GM19463 (cell line): ENCODE results near the gene TCTN3.
"Not testable (repeated sequence)": the region's sequence is repeated elsewhere in the genome, so short reads cannot be mapped to it uniquely, and the experiment has no call there.

Source experiments
- ATAC-seq: cut with Tn5 transposase; IDR thresholded peaks from one replicate; pipeline ENCODE4 v1.9.1; 2021; ENCODE audit warnings: mild to moderate bottlenecking, moderate library complexity; ENCODE audit not compliant: unreplicated experiment

Gene TCTN3

DNA sequence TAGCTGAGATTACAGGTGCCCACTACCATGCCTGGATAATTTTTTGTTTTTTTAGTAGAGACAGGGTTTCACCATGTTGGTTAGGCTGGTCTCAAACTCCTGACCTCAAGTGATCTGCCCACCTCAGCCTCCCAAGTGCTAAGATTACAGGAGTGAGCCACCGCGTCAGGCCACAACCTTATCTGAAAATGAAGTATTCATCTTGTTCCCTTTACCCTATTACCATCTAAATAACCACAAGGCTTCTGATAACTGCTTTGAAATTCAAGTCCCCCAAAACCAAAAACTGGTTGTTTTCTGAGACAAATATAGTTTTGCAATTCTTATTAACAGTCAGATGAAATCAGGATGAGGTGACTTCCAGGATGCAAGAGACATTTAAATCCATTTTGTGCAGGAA lies 2.4 kb downstream of the TCTN3 start:
- no peak for ATAC-seq

DNA sequence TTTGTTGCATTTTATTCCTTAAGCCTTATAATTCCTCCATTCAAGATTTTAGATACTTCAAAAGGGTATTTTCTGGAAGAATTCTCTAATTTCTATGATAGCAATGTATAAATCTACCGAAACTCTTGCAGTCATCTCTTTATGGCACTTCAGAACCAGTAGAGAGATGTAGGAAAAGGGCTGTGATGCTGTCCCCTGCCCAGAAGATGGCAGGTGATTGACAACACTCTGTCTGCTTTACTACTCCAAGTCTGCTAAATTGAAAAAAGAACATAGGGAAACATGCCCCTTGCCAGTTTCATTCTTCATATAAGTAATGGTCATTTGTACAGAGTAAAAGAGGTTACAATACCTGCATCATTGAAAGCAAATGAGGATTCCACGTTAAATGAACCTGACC lies 5.1 kb downstream of the TCTN3 start:
- no peak for ATAC-seq

DNA sequence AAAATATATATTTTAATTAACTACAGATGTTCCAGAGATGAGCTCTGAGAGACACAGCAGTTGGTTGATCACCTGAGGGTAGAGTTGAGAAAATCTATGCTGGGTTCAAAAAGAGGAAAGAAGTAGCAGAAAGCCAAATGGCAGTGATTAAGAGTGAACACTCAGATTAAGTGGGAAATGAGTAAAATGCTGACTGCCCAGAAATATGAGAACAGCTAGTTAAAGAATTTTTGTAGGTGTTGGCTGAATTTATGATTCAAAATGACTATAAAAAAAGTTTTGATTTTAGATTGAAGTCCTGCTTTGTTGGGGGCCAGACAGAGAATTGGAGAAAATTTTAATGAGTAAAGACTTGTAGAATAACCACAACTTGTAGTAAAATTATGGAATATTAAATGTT lies 9.8 kb downstream of the TCTN3 start:
- no peak for ATAC-seq

DNA sequence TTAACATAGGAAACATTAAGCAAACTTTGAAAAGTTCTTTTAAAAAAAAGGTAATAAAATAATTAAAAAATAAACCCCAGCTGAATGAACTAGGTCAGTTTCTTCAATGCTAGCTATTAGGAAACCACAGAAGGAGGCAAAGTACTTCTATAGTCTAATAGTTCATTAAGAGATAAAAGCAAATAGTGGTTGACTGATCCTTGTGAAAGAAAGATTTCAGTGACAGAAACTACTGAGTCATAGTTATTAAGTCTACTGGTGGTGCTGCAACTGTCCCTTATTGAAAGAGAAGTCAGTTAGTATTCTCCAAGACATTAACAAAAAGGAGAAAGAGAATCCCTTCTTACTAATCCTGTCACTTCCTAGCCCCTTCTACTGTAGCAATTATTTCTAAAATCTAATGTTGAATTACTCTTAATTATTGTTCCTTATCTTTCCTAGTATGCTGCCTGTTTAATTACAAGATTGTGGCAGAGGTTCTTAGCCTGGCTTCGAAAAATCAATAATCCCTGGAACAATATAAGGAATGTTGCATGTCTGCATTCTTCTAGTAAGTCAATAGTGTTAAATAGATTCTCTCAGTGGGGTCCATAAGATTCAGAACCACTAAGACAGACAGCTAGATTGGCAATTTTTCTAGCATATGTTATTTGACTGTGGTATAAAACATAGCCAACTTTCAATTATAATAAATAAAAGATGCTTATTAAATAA lies 18.2 kb downstream of the TCTN3 start:
- ATAC-seq = no peak

DNA sequence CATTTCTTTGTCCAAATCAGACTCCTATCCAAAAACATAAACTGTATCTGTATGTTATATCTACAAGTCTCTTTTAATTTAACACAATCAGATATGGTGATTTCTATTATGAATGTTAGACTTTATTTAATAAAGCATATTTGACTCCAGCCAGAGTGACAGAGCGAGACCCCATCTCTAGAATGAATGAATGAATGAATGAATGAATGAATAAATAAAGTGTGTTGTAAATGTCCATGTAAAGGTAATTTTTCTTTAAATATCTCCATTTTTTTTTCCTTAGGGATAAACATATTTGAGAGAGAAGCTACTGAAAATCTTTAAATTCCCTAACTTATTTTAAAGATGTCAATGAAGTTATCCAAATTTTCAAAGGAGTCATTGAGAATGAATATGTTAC lies 19.1 kb downstream of the TCTN3 start:
- no peak for ATAC-seq

DNA sequence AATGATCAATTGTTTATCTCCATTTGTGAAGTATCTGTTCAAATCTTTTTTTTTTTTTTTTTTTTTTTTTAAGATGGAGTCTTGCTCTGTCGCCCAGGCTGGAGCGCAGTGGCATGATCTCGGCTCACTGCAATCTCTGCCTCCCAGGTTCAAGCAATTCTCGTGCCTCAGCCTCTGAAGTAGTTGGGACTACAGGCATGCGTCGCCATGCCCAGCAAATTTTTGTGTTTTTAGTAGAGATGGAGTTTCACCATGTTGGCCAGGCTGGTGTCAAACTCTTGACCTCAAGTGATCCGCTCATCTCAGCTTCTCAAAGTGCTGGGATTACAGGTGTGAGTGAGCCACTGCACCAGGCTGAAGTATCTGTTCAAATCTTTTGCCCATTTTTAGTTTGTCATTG lies 21.1 kb downstream of the TCTN3 start:
- ATAC-seq = not testable (repeated sequence)

DNA sequence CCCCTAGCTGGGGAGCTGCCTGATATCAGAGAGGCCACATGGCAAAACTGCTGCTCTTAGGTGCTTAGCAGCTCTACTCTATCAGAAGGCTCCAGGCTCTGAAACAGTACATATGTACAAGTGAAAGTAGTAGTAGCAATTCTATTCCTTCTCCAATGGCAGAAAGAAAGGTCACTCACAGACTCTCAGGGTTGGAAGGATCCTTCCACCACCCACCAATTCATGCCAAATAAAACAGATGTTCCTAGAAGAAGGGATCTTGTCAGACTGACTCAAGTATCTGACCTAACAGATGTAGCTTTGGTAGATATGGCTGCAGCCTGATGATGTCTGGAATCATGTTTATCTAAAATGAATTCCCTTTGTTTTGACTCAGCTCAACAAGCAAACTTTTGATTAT lies 29.2 kb downstream of the TCTN3 start:
- ATAC-seq = no peak

DNA sequence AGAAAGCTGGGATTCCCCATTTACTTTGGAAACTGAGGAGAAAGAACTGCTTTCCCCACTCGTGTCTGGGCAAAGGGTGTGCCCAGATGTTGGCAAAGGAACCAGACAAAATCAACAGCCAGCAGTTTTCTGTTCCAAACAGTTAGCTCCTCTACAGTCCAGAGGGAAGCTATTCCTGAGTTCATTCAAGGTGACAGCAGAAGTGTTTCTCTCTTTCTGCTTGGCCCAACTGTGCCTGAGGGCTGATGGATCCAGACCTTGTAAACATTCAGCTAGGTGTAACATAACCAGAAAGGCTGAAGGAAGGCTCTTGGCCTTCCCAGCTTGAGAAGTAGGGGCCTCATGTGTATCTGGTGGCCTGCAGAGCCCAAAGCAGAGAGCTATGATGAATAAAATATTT lies 30.2 kb downstream of the TCTN3 start:
- no peak for ATAC-seq

DNA sequence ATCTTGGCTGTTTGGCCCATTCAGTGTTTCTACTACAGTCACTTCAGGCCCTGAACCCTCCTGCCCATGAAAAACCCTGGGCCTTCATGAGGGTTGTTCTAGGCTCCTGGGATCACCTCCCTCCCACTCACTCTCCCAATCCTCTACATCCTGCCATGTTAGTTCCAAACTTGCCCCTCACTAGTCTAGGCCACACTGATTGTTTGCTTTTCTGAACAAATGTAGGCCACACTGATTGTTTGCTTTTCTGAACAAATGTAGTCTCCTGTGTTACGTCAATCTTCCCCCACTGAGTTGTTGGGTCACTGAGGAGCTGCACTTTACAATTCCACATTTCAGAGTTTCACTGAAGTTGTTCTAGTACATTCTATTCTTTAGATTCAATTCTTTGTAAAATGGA lies 31.9 kb downstream of the TCTN3 start:
- no peak for ATAC-seq

DNA sequence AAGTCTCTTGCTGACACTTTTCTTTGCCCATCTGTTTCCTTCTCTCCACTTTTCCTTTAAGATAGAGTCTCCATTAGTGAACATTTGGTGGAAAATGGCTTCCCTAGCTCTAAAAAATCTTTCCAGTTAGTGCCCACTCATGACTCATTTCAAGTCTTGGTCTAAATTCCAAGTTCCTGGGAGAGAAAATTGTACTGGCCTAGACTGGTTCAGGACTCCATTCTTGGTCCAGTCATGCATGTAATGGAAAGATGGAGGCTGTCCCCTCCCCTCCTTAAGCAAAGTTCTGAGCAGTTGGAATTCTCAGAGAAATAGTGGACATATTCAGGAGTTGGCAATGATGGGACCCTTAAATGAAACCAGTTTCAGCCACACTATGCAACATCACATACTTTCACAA lies 33.4 kb downstream of the TCTN3 start:
- ATAC-seq = no peak

DNA sequence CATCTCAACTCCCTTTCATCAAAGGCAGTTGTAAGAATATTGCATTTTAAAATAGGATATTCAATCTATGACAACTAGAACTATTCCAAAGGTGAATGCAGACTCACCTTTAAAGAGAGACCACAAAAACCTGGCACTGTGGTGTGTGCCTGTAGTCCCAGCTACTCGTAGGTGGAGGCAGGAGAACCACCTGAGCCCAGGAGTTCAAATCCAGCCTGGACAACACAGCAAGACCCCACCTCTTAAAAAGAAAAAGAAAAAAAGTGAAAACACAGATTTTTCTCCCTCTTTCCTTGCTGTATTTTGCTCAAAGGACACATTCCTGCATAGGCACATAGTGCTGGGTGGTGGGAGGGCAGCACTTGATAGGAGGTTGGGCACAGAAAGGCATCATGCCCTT lies 36.5 kb downstream of the TCTN3 start:
- no peak for ATAC-seq

DNA sequence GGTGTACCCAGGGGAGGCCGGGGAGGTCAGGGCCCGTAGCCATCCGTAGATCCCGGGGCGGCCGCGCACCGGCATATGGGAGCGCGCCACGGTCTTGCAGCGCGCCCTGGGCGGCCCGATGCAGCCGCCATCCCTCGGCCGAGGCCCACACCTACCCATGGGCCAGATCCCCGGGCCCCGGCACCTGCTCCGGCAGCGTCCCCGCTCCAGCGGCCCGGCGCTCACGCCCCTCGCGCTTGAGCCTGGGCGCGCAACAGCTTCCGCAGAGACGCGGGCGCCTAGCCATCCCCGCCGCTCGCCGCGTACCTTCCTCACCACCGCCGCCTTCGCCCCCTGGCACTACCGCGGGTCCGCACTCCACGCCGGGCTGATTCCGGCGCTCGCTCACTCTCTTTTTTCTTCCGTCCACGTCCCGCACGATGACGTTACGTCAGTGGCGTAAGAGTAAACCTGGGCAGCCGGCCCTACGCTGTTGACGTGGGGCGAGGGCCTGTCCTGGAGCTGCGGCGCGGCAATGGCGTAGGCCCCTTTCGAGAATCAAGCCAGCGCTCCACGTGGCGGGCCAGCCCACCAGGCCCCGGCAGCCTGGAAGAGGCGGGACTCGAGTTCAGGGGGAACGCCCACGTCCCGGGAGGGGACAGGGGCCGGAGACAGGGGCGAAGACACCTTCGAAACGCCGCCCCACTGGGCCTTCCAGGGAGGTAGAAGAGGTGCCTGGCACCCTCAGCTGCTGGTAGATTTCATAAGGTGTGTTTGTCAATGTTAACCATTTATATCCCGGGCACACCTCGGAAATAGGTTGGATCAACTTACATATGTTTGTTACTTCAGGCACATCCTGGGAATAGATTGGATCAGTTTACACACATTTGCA lies 37.2 kb downstream of the TCTN3 start, which contains the start of gene ALDH18A1:
Gene ALDH18A1 (minus strand): TSS at position 421 of the 874 bp plus-strand sequence. CDS start 3,334 bp downstream, outside the sequence.
- peak; percentile 90 for ATAC-seq

DNA sequence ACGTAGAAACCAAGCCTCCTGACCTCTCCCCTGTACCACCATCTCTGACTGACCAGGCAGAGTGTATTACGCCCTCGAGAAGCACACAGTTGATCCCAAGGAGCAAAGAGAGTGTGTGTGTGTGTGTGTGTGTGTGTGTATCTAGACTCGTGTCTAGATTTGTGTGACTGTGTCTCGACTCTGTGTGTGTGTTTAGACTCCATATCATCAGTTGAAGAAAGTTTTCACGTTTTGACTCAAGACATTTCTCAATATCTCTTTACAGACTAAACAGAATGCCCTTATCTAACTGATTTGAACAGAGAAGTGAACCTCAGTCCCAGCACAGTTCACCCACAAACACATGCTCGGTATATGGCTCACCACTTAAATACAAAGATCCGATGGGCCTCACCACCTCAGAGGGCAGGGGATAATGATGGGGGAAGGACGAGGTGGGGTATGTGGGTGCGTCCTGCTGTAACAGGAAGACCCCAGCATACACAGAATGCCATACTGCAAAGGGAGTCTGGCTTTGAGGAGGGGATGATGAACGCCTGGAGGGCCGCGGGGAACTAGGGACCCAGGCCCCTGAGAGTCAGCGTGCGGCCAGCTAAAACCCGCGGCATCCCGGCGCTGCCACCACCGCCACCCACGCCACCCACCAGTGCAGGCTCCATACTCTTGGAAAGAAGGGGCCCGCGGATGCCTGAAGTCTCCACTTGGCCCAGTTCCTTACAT lies 38.0 kb downstream of the TCTN3 start:
- peak; percentile 5 for ATAC-seq

DNA sequence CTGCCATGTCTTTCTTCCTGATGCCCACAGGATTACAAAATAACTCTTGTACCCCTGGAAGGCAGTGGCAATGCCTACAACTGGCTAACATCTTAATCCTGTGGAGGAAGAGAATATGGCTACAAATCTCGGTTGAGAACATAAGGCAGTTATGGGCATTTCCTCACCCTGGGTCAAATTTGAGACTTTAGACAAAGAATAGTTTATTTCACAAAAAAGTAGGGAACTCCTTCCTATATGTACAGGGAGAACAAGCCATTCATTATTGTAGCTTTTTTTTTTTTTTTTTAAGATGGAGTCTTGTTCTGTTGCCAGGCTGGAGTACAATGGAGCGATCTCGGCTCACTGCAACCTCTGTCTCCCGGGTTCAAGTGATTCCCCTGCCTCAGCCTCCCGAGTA lies 39.8 kb downstream of the TCTN3 start:
- no peak for ATAC-seq

DNA sequence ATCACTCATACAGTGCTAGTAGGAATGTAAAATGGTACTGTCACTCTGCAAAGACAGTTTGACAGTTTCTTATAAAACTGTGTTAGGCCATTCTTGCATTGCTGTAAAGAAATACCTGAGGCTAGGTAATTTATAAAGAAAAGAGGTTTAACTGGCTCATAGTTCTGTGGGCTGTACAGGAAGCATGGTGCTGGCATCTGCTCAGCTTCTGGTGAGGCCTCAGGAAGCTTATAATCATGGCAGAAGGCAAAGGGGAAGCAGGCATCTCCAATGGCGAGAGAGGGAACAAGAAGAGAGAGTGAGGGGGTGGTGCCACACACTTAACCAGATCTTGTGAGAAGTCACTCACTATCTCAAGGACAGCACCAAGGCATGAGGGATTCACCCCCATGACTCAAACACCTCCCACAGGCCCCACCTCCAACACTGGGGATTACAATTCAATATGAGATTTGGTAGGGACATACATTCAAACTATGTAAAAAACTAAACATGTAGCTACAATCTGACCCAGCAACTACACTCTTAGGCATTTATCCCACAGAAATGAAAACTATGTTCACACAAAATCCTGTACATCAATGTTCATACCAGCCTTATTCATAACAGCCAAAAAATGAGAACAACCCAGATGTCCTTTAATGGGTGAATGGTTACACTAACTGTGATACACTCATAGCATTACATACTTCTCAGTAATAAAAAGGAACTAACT lies 42.2 kb downstream of the TCTN3 start:
- ATAC-seq = no peak

DNA sequence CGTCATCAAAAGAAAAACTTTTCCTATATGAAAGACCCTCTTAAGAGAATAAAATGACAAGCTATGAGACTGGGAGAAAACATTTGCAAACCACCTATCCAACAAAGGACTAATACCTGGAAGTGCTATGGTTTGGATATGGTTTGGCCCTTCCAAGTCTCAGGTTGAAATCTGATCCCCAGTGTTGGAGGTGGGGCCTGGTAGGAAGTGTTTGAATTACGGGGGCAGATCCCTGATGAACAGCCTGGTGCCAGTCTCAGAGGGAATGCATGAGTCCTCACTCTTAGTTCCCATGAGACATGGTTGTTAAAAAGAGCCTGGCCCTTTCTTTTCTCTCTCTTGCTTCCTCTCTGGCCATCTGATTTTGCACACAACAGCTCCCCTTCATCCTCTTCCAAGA lies 43.5 kb downstream of the TCTN3 start:
- no peak for ATAC-seq

DNA sequence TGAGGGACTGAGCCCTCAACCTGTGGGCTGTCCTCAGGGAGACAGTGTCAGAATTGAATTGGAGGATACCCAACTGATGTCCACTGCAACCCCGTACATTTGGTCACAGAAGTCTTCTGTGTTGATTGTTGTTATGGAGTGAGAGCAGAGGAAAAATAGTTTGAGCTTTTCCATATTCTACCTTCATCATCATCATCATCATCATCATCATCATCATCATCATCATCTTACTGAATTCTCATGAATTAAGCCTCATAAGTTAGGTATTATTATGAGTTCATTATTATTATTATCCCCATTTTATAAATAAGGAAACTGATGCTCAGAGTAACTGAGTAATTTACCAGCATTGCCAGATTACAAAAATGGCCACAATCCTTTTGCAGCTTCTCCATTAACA lies 45.6 kb downstream of the TCTN3 start:
- no peak for ATAC-seq

DNA sequence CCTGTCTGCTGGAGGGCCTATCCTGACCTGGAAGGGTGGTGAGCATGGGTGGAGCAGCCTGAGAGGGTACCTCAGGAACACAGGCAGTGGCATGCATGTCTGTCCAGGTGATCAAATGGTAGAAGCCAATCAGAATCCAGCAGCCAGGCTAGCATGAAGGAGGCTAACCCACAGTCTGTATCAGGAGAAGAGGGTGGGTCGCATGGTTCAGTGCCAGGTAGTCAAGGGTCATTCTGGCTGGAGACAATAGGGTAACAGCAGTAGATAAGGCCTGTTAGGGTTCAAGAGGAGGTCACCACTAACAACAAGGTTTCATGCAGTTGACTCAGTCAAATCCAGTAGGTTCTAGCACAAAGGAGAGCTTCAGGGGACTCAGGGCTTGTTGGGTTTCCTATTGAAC lies 47.6 kb downstream of the TCTN3 start:
- ATAC-seq = no peak

DNA sequence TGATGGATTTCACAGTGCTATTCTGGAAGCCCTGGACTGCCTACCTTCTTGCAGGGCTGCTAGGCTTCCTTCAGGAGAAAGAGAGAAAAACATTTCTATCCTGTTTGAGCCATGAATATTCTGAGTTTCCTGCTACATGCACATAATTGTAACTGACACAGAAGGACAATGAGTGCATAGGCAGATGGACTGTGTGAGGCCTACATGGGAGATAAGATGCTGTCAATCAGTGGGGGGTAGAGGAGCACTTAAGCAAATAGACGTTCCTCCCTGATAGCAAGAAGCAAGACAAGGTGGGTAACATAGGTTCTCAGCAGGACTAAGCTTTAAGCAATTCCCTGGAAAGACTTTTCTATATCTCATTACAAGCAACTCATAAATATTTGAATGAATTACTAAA lies 48.8 kb downstream of the TCTN3 start:
- no peak for ATAC-seq

DNA sequence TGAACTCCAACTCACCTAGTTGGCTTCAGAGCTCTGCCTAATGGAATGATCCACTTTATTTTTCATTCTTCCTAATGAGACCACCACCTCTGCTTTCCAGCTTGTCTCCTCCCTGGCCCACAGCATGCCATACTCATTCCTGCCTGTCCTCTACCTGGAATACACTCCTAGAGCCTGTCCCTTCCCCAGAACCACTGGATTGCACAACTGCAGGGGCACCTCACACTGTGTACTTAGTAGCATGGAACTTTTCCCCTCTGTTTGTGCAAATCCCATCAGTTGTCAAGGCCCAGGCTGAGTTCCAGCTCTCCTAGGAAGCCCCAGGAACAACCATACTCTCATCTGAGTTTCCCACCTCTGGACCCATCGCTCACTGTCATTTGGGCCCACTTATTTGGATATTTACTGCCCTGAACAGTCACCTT lies 52.8 kb downstream of the TCTN3 start:
- ATAC-seq = no peak

DNA sequence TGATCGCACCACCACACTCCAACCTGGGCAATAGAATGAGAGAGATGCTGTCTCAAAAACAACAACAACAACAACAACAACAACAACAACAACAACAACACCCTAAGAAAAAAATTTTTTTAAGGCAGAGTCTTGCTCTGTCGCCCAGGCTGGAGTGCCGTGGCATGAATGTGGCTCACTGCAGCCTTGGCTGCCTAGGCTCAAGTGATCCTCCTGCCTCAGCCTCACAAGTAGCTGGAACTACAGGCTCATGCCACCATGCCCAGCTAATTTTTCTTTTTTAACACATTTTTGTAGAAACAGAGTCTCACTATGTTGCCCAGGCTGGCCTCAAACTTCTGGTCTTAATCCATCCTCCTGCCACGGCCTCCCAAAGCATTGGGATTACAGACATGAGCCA lies 55.8 kb downstream of the TCTN3 start:
- no peak for ATAC-seq
